ENCODE data around the gene KRTAP10-12. TPM values are rescaled to one million over a fixed set of nuclear protein-coding genes. Genes with fewer than 3 reads are reported as not detected.

The KRTAP10-12 gene
- total RNA-seq, 1 donor: not detected

DNA sequence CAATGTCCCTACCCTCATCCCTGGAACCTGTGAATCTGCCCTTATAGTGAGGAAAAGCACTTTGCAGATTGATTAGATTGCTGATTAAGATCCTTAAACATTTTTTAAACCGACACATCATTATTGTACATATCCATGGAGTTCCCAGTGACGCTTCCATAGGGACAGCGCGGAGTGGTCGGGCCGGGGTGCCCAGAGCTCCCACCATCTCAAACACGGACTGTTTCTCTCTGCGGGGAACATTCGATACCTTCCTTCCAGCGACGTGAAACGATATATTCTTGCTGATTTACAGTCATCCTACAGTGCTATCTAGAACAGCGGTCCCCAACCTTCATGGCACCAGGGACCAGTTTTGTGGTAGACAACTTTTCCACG, 4.0 kb downstream of the KRTAP10-12 start:
- Histone ChIP-seq H3K27me3 (ENCODE audit: insufficient read depth, low read length) (peaks cover 29% of the 10 kb centered on the region), H3K4me1 (ENCODE audit: insufficient read depth, low read length) (no peaks in the 10 kb centered on the region), H3K4me3 (ENCODE audit: low read length) (no peak overlapping the region), H3K9me3 (ENCODE audit: low read depth, low read length) (no peaks in the 10 kb centered on the region)

DNA sequence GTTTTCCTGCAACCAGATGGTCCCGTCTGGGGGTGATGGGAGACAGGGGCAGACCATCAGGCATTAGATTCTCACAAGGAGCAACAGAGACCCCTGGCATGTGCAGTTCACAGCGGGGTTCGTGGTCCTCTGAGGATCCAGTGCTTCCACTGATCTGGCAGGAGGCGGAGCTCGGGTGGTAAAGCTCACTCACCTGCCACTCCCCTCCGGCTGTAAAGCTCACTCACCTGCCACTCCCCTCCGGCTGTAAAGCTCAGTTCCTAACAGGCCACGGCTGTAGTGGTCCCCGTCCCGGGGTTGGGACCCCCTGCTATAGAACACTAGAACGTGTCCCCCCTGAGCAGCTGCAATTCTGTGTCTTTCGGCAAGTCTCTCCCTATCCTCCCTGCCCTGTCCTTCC, 4.6 kb downstream of the KRTAP10-12 start:
- H3K27me3 ChIP-seq (ENCODE audit: insufficient read depth, low read length): peaks cover 34% of the 10 kb centered on the region
- H3K9me3 ChIP-seq (ENCODE audit: low read depth, low read length): no peaks in the 10 kb centered on the region
- H3K4me1 ChIP-seq (ENCODE audit: insufficient read depth, low read length): no peaks in the 10 kb centered on the region
- no peak overlapping the region for H3K4me3 ChIP-seq (ENCODE audit: low read length)

DNA sequence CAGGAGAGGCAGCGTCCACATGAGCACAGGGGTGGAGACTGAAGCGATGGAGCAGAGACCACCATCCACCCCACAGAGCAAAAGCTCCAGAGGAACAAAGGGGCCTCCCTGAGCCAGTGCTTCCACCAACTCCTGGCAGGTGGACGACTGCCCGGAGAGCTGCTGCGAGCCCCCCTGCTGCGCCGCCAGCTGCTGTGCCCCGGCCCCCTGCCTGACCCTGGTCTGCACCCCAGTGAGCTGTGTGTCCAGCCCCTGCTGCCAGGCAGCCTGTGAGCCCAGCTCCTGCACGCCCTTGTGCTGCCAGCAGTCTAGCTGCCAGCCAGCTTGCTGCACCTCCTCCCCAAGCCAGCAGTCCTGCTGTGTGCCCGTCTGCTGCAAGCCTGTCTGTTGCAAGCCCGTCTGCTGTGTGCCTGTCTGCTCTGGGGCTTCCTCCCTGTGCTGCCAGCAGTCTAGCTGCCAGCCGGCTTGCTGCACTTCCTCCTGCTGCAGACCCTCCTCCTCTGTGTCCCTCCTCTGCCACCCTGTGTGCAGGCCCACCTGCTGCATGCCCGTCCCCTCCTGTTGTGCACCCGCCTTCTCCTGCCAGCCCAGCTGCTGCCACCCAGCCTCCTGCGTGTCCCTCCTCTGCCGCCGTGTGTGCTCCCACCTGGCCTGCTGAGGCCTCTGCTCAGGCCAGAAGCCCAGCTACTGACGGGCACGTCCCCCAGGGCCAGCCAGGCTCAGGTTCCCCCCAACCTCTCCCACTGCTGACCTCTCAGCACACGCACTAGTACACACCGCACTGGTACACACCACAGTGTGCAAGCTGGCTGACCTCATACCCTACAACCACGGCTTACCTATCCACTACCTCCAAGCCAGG, 5.4 kb downstream of the KRTAP10-12 start:
- Histone ChIP-seq H3K4me3 (ENCODE audit: low read length) (no peak overlapping the region), H3K9me3 (ENCODE audit: low read depth, low read length) (no peaks in the 10 kb centered on the region), H3K27me3 (ENCODE audit: insufficient read depth, low read length) (peaks cover 37% of the 10 kb centered on the region), H3K4me1 (ENCODE audit: insufficient read depth, low read length) (no peaks in the 10 kb centered on the region)

DNA sequence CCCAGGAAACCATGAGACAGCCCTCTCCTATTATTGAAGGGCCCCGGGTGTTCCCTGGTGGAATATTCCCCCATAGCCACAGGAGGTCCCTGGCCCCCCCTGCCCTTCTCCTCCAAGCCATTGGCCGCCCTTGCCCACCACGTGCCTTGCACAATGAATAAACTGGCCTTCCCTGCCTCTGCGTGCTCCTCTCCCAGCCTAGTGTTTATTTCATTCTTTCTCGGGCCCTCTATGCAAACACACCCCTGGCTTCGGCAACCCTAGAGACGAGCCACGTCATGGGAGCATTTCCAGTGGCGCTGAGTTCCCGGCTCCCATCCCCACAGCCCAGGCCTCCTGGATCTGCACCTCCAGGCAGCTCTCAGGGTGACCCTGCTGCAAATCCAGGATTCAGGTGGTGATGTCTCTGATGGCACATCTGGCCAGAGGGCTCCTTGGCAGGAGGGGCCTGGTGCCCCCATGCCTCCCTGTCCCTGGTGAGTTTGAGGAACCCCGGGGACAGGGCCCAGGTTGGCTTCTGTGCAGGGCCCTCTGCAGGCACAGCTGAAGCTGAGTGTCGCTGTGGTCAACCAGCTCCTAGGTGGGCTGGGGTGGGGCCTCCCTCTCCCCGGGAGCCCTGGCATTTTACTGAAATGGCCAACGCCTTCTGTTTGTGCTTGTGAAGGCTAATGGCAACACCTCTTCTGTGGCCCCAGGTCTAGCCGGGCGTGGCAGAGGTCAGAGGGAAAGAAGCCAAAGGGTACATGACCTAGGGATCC, 6.2 kb downstream of the KRTAP10-12 start:
- H3K9me3 ChIP-seq (ENCODE audit: low read depth, low read length): no peaks in the 10 kb centered on the region
- no peak overlapping the region for H3K4me3 ChIP-seq (ENCODE audit: low read length)
- H3K27me3 ChIP-seq (ENCODE audit: insufficient read depth, low read length): peaks cover 40% of the 10 kb centered on the region
- no peaks in the 10 kb centered on the region for H3K4me1 ChIP-seq (ENCODE audit: insufficient read depth, low read length)

DNA sequence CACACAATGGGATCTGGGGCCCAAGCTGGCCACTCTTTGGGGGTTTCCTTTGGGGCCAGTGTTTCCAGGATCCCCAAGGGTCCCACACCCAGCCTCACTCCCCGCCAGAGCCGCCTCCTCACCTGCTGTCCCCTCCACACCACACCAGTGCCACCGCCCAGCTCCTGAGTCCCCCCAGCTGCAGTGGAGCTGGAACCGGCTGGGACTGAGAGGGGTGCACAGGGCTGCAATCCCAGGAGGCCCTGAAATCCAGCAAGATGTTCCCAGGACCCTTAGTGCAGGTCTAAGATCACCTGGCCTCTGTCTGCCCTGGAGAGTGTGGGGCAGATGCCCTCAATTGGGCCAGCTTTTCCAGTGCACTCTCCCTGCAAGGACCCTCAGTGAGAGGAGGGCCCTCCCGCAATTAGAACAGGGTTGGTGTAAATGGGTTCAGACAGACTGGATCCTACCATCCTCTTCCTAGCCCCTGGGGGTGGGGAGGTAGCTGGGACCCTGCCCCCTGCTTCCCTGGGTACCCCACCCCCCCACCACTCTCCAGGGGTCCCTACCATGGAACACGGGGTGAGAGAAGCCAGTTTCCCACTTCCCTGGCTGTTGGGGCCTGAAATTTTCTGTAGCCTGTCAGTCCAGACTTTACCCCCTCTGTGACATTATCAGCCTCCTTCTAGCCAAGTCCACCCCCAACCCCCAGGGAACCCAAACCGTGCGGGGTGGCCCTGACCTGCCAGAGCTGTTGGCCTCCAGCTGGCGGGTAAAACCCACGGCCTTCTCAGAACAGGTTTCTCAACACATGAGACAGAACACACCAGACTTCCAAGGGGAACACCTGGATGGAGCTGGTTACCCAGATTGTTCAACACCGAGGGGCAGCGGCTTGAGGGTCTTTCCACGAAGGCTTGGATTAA, 7.0 kb downstream of the KRTAP10-12 start:
- no peak overlapping the region for H3K4me3 ChIP-seq (ENCODE audit: low read length)
- no peaks in the 10 kb centered on the region for H3K4me1 ChIP-seq (ENCODE audit: insufficient read depth, low read length)
- H3K27me3 ChIP-seq (ENCODE audit: insufficient read depth, low read length): peaks cover 43% of the 10 kb centered on the region
- no peaks in the 10 kb centered on the region for H3K9me3 ChIP-seq (ENCODE audit: low read depth, low read length)

DNA sequence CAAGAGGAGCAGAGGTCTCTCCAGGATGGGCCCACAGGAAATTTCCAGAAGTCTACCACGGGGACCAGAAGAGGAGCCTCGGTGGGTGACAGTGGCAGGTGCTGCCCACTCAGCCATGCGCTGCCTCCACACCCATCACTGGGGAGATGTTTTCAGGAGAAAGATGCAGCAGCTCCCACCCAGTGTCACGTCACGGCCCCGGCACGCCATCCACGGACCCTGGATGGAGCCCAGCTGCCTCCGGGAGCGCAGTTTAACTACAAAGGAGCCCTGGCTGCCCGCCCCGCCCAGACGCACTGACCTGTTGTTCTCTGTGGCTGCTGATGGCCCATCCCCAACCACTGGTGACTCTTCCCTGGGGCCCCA, 7.6 kb downstream of the KRTAP10-12 start:
- H3K9me3 ChIP-seq (ENCODE audit: low read depth, low read length): no peaks in the 10 kb centered on the region
- H3K4me3 ChIP-seq (ENCODE audit: low read length): no peak overlapping the region
- H3K27me3 ChIP-seq (ENCODE audit: insufficient read depth, low read length): peaks cover 49% of the 10 kb centered on the region
- peaks cover 4% of the 10 kb centered on the region for H3K4me1 ChIP-seq (ENCODE audit: insufficient read depth, low read length)

DNA sequence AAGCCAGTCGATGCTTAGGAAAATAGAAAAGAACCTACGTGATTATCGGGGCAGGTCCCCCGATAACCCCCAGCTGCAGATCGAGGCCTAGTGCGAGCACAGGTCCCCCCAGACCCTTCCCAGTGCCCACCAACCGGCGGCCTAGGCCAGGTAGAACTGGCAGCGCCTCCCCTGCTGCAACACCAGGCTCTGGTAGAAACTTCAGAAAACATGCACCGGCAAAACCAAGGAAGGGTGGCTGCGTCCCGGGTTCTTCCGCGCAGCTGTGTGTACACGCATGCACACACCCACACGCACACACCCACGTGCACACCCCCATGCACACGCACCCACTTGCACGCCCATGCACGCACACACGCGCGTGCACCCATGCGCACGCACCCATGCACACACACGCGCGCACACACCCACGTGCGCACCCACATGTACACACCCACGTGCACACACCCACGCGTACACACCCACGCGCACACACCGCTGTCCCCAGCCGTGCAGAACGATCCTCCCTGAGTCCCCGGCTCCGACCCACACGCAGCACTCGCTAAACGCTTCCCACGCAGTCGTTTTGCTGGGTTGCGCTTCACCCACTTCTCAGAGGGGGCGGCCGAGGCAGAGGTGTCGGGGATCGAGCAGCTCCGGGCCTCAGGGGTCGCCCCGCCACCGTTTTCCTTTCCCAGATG, 9.2 kb downstream of the KRTAP10-12 start:
- Histone ChIP-seq H3K27me3 (ENCODE audit: insufficient read depth, low read length) (peaks cover 63% of the 10 kb centered on the region), H3K9me3 (ENCODE audit: low read depth, low read length) (no peaks in the 10 kb centered on the region), H3K4me1 (ENCODE audit: insufficient read depth, low read length) (peaks cover 6% of the 10 kb centered on the region), H3K4me3 (ENCODE audit: low read length) (no peak overlapping the region)

DNA sequence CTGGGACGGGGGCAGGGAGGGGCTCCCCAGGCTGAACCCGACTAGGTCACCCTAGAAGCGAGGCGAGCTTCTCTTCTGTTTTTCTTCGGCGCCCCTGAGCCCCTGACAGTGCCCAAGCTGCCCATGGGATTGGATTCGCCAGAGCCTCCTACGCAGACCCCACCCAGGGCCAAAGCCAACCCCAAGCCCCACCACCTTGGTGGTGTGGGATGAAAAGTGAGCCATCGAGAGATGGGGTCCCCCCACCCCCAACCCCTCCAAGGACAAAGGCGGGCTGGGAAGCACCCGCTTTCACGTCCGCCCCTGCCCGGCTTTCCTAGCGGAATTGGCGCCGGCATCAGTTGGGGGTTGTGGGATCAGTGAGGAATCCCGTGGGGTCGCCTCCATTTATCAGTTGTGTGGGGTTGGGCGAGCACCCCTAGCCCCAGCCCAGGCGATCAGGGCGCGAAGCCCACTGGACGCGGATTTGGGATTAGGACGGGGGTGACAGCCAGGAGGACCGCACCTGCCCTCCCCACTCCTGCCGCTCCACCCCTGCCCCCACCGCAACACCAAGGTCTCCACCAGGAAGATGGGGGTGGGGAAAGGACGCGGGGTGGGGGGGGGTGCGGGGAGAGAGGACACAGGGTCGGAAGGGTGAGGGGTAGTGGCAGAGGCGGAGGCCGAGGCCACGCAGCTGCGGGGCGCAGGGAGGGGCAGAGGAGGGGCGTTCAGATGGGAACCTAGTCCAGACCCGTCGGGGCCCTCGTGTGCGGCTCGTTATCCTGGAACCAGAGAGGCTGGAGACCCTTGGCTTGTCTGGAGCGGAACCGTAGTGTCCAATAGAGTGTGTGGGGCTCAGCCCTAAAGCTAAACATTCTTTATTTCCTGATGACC, 10.0 kb downstream of the KRTAP10-12 start:
- Histone ChIP-seq H3K4me3 (ENCODE audit: low read length) (no peak overlapping the region), H3K4me1 (ENCODE audit: insufficient read depth, low read length) (peaks cover 10% of the 10 kb centered on the region), H3K27me3 (ENCODE audit: insufficient read depth, low read length) (peaks cover 69% of the 10 kb centered on the region), H3K9me3 (ENCODE audit: low read depth, low read length) (no peaks in the 10 kb centered on the region)

DNA sequence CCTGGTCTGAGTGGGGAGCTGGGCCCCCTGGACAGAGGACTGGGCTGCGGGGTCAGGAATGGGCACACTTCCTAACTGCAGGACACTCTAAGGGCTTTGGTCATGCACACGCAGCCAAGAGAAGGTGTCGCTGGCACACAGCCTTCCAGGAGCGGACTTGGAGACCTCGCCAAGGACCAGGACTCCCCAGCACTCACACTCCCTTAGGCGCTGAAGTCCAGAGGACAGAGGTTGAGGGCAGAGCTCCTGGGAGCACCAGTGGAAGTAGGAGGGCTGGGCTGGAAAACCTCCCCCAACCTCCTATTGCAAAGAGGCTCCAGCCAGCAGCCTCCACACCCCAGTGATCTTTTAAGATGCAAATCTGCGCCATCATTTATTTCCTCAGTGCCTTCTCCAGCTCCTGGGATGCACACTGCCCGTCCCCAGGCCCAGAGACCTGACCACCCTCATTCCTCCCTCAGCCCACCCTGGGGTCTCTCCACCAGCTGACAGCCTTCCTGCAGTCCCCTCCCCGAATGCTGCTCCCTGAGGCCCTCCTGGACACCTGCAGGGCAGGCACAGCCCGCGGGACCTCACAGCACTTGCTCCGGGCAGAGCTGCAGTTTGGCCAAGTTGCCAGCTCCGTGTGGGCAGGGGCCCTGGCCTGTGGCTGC, 11.4 kb downstream of the KRTAP10-12 start:
- H3K4me3 ChIP-seq (ENCODE audit: low read length): no peak overlapping the region
- H3K9me3 ChIP-seq (ENCODE audit: low read depth, low read length): no peaks in the 10 kb centered on the region
- peaks cover 77% of the 10 kb centered on the region for H3K27me3 ChIP-seq (ENCODE audit: insufficient read depth, low read length)
- peaks cover 10% of the 10 kb centered on the region for H3K4me1 ChIP-seq (ENCODE audit: insufficient read depth, low read length)

DNA sequence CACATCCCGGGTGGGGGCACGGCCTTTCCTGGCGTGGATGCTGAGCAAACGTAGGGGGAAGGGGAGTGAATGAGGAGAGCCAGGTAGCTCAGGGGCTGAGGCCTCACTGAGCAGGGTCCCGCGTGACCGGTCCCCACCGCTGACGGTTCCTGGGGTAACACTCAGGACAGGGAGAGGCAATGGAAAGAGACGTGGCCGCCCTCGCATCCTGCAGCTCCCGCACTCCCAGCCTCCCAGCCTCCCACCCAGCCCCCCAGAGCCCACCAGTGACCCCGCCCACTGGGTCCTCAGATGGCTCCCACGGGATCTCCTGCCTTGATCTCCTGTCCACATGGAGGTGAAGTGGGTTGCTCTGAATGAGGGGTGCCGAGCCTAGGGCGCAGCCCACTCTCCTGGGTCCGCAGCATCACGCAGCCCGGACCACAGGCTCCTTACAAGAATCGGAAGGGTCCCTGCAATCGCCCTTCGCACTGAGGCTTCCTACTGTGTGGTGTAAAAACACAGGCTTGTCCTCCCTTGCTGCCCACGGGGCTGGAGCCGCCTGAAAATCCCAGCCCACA, 12.0 kb downstream of the KRTAP10-12 start:
- Histone ChIP-seq H3K9me3 (ENCODE audit: low read depth, low read length) (no peaks in the 10 kb centered on the region), H3K27me3 (ENCODE audit: insufficient read depth, low read length) (peaks cover 77% of the 10 kb centered on the region), H3K4me3 (ENCODE audit: low read length) (no peak overlapping the region), H3K4me1 (ENCODE audit: insufficient read depth, low read length) (peaks cover 10% of the 10 kb centered on the region)

DNA sequence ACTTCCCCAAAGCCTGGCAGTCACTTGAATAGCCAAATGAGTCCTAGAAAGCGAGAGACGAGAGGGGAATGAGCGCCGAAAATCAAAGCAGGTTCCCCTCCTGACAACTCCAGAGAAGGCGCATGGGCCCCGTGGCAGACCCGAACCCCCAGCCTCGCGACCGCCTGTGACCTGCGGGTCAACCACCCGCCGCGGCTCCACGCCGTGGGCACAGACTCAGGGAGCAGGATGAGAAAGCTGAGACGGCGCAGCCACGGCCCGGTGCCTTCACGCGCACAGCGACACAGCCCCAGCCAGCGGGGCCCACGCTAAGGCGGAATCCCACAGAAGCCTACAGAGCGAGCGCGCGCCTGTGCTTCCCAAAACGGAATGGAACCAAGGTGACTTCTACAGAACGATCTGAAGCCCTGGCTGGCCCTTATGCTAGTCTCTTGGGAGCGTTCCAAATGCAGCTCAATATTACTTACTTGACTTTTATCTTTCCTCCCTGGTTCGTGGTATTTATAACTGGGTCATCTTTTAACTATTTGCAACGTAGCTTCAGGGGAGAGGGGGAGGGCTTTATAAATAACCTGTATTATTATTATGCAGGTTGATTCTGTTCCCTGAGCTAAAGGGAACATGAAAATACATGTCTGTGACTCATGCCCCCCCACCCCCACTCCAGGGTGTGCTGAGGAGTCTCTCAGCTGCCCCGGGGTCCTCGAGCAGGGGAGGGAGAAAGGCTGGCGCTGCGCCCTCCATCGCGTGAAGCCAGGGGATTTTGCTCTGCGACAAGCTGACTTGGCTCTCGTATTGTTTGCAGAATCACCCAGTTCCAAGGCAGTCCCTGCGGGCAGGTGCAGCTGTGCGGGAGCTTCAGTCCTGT, 12.7 kb downstream of the KRTAP10-12 start:
- no peaks in the 10 kb centered on the region for H3K9me3 ChIP-seq (ENCODE audit: low read depth, low read length)
- H3K4me3 ChIP-seq (ENCODE audit: low read length): no peak overlapping the region
- H3K4me1 ChIP-seq (ENCODE audit: insufficient read depth, low read length): peaks cover 10% of the 10 kb centered on the region
- peaks cover 72% of the 10 kb centered on the region for H3K27me3 ChIP-seq (ENCODE audit: insufficient read depth, low read length)

DNA sequence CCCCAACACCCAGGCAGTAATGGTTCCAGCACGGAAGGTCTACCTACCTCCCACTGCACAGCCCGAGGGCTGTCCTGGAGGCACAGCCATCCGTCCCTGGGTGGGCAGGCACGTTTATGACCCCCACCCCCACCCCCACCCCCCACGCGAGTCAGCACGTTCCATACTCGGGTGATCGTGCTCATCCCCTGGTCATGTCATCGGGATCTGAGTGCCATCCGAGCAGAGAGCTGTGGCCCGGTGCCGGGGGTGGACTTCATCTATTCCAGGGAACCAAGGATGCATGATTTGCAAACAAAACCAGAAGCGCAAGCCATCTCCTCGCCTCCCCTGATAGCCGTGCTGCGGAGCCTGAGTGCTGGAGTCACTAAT, 13.3 kb downstream of the KRTAP10-12 start:
- Histone ChIP-seq H3K4me3 (ENCODE audit: low read length) (no peak overlapping the region), H3K27me3 (ENCODE audit: insufficient read depth, low read length) (peaks cover 76% of the 10 kb centered on the region), H3K4me1 (ENCODE audit: insufficient read depth, low read length) (peaks cover 10% of the 10 kb centered on the region), H3K9me3 (ENCODE audit: low read depth, low read length) (no peaks in the 10 kb centered on the region)
